ENCODE results near the gene EFNB2. TPM values are rescaled to one million over a fixed set of nuclear protein-coding genes. Genes with fewer than 3 reads are reported as not detected.
A peak's percentile ranks its signal among the peaks of the same experiment; 100 is the strongest.

Gene EFNB2
- total and polyA plus RNA-seq, 12 donors = 5.2 to 21.4 (median 12.6) TPM

DNA sequence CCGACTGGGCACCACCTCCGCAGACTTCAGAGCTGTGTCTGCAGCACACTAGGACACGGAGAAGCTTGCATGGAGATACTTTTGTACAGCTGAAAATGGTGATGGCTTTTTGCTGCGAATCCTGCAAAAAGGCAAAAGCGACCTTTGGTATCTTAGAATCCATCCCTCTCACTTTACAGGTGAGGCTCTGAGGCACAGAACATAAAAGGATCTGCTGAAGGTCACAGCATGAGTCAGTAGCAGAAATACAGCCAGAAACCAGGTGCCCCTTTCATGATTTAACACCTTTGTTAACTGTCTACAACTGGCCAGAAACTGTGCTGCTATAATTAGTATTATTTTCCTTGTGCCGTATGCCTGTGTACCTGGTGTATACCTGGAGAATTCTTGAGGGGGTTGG is 48.3 kb downstream of the EFNB2 start:
- 70 to 81% (median 76%) methylated on average over 6 of the region's 6 CpGs for WGBS, 4 donors
- no peaks in the 10 kb centered on the region for H3K4me1 ChIP-seq (replicated peaks in 1 of 2)
- H3K36me3 ChIP-seq (replicated peaks in 1 of 2) = no peaks in the 10 kb centered on the region
- no peaks in the 10 kb centered on the region for H3K27me3 ChIP-seq
- DNase-seq = no peak
- TF ChIP-seq, protein P1, sequence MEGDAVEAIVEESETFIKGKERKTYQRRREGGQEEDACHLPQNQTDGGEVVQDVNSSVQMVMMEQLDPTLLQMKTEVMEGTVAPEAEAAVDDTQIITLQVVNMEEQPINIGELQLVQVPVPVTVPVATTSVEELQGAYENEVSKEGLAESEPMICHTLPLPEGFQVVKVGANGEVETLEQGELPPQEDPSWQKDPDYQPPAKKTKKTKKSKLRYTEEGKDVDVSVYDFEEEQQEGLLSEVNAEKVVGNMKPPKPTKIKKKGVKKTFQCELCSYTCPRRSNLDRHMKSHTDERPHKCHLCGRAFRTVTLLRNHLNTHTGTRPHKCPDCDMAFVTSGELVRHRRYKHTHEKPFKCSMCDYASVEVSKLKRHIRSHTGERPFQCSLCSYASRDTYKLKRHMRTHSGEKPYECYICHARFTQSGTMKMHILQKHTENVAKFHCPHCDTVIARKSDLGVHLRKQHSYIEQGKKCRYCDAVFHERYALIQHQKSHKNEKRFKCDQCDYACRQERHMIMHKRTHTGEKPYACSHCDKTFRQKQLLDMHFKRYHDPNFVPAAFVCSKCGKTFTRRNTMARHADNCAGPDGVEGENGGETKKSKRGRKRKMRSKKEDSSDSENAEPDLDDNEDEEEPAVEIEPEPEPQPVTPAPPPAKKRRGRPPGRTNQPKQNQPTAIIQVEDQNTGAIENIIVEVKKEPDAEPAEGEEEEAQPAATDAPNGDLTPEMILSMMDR (IDR thresholded peaks at IDR 0.05) = no peak
- no peak for TF ChIP-seq POLR2A (IDR thresholded peaks at IDR 0.05)
- no peaks in the 10 kb centered on the region for H3K9me3 ChIP-seq (replicated peaks in 1 of 3)
- H3K4me3 ChIP-seq = no peak overlapping the region
- intact Hi-C loops (cut with DNase I) = no loop called here
- H3K27ac ChIP-seq = no peak overlapping the region

DNA sequence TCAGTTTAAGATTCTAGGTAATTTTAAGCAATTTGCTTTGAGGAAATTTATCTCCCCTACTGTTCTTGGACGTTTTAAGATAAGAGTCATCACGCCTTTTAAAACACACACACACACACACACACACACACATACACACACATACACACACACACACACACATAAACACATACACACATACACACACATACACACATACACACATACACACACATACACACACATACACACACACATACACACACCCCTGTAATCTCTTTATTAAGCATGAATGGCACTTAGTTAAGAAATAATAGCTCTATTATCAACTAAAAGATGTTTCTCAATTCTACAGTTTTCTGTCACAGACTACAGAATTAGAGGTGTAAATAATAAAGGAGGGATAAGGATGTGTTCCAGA is 49.2 kb downstream of the EFNB2 start:
- no peaks in the 10 kb centered on the region for H3K4me1 ChIP-seq (replicated peaks in 1 of 2)
- TF ChIP-seq POLR2A (IDR thresholded peaks at IDR 0.05) = no peak
- TF ChIP-seq, protein P1 (IDR thresholded peaks at IDR 0.05) = no peak
- H3K9me3 ChIP-seq (replicated peaks in 1 of 3) = no peaks in the 10 kb centered on the region
- no peak for DNase-seq
- no peaks in the 10 kb centered on the region for H3K36me3 ChIP-seq (replicated peaks in 1 of 2)
- intact Hi-C loops (cut with DNase I) = no loop called here
- H3K27me3 ChIP-seq = no peaks in the 10 kb centered on the region
- H3K27ac ChIP-seq = no peak overlapping the region
- WGBS, 4 donors = 65 to 76% (median 75%) methylated on average over 2 of the region's 2 CpGs
- H3K4me3 ChIP-seq = no peak overlapping the region

DNA sequence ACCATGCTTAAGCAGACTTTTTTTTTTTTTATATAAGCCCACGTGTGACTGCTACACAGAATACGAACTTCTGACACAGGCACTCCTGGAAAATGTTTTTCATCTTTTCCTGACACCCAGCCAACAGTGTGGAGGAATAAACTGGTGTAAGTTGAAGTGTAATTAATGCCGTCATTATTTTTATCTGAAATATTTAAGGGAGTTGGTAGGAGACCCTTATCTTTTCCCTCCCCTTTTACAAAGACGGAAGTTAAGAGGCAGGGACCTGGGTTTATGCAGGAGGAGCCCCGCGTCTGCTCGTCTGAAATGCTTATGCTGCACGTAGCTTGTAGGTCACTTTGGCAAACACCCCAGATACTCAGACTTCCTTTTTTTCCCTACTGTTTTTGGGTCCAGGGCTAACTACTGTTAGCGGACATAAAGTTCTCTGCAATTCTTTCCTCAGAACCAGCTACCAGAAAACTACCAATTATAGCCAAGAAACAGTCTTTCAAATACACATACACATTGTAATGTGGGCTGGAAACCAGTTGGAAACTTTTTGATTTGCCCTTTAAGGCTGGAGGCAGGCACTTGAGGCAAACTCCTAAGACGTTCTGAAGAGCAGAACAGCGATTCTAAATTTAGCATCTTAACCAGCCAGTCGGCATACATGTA is 50.8 kb downstream of the EFNB2 start:
- Histone ChIP-seq H3K4me1 (replicated peaks in 1 of 2) (no peaks in the 10 kb centered on the region), H3K27ac (no peak overlapping the region), H3K4me3 (no peak overlapping the region), H3K27me3 (no peaks in the 10 kb centered on the region), H3K9me3 (replicated peaks in 1 of 3) (no peaks in the 10 kb centered on the region), H3K36me3 (replicated peaks in 1 of 2) (no peaks in the 10 kb centered on the region)
- intact Hi-C loops (cut with DNase I) = no loop called here
- TF ChIP-seq, protein P1 (IDR thresholded peaks at IDR 0.05) = no peak
- TF ChIP-seq POLR2A (IDR thresholded peaks at IDR 0.05) = no peak
- peak in 1 of 7 donors; percentile 19 for DNase-seq
- 30 to 47% (median 35%) methylated on average over 12 of the region's 12 CpGs for WGBS, 4 donors

DNA sequence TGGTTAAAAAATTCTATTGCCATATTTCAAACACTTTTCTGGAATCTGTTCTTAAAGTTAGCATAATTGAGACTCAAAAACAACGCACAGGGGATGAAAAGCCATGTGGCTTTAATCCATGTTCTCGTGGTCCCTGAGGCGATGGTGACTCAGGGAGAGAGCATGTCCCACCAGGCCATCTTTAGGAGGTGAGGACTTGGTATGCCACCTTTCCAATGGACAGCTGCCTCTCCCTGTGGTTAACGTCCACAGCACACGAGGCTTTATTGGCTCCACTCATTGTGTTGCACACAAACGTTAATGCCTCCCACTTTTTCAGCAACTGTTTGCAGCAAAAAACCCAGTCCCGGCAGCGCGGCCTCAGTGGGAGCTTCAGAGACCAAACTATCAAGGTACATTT is 51.4 kb downstream of the EFNB2 start:
- intact Hi-C loops (cut with DNase I) = no loop called here
- Histone ChIP-seq H3K4me1 (replicated peaks in 1 of 2) (no peaks in the 10 kb centered on the region), H3K27me3 (no peaks in the 10 kb centered on the region), H3K36me3 (replicated peaks in 1 of 2) (no peaks in the 10 kb centered on the region), H3K4me3 (no peak overlapping the region), H3K27ac (no peak overlapping the region), H3K9me3 (replicated peaks in 1 of 3) (no peaks in the 10 kb centered on the region)
- 74 to 86% (median 78%) methylated on average over 9 of the region's 9 CpGs for WGBS, 4 donors
- no peak for DNase-seq
- TF ChIP-seq POLR2A (IDR thresholded peaks at IDR 0.05) = no peak
- TF ChIP-seq, protein P1 (IDR thresholded peaks at IDR 0.05) = no peak

Measured in adrenal gland (tissue), 12 donors.